Mesothelial cell of epicardium (in vitro differentiated cells): ENCODE results near the gene GPC6. TPM values are rescaled to one million over a fixed set of nuclear protein-coding genes. Genes with fewer than 3 reads are reported as not detected.

ENCODE experiments used
- DNase-seq, 2 experiments: peaks; one replicate each; pipeline ENCODE4 v3.0.0; 2021; ENCODE audit warnings: low spot score in 2 of 2; ENCODE audit not compliant: unreplicated experiment in 2 of 2
- H3K27ac Mint-ChIP-seq: 2 replicates; pipeline ENCODE4 v1.8.0; 2021; ENCODE audit warnings: mixed read lengths
- H3K27me3 Mint-ChIP-seq: 2 replicates; pipeline ENCODE4 v1.8.0; 2021; ENCODE audit warnings: low read depth, mixed read lengths
- H3K36me3 Mint-ChIP-seq: 2 replicates; pipeline ENCODE4 v1.8.0; 2021; ENCODE audit warnings: mixed read lengths
- H3K4me1 Mint-ChIP-seq: 2 replicates; pipeline ENCODE4 v1.8.0; 2021; ENCODE audit warnings: mixed read lengths
- H3K4me3 Mint-ChIP-seq: 2 replicates; pipeline ENCODE4 v1.8.0; 2021; ENCODE audit warnings: mild to moderate bottlenecking, moderate library complexity, mixed read lengths
- H3K9me3 Mint-ChIP-seq: 2 replicates; pipeline ENCODE4 v1.8.0; 2021; ENCODE audit warnings: mixed read lengths
- total RNA-seq: library from RNA; stranded (reverse); gene quantifications from 3 replicates; pipeline ENCODE4 v1.2.1, GENCODE V29; 2021
- TF ChIP-seq, protein P1 (sequence below): fragments of 200-600 bp; sonication (generic); IDR thresholded peaks from one replicate; pipeline ENCODE4 v1.5.0; 2021; ENCODE audit warnings: antibody characterized with exemption; ENCODE audit not compliant: unreplicated experiment

Gene GPC6
- total RNA-seq, 1 donor from 2014 or later, result 112 TPM

DNA sequence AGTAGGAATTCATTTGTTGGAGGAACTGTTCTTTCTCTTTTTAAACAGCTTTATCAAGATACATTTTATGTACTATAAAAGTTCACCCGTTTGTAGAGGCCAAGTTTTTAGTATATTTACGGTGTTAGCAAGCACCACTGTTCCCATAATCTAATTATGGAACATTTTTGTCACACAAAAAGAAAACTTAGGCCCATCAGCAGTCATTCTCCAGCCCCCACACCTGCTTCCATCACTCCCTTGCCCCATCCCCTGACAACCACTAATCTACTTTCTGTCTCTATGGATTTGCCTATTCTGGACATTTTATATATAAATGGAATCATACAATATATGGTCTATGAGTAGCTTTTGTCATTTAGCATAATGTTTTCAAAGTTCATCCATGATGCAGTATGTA is 787.9 kb downstream of the GPC6 start:
- TF ChIP-seq, protein P1, sequence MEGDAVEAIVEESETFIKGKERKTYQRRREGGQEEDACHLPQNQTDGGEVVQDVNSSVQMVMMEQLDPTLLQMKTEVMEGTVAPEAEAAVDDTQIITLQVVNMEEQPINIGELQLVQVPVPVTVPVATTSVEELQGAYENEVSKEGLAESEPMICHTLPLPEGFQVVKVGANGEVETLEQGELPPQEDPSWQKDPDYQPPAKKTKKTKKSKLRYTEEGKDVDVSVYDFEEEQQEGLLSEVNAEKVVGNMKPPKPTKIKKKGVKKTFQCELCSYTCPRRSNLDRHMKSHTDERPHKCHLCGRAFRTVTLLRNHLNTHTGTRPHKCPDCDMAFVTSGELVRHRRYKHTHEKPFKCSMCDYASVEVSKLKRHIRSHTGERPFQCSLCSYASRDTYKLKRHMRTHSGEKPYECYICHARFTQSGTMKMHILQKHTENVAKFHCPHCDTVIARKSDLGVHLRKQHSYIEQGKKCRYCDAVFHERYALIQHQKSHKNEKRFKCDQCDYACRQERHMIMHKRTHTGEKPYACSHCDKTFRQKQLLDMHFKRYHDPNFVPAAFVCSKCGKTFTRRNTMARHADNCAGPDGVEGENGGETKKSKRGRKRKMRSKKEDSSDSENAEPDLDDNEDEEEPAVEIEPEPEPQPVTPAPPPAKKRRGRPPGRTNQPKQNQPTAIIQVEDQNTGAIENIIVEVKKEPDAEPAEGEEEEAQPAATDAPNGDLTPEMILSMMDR, result no peak
- no peak for DNase-seq
- H3K27me3 Mint-ChIP-seq, result no peaks in the 10 kb centered on the region
- no peak overlapping the region for H3K4me3 Mint-ChIP-seq
- H3K27ac Mint-ChIP-seq, result no peak overlapping the region
- peaks cover 25% of the 10 kb centered on the region for H3K9me3 Mint-ChIP-seq
- peaks cover 11% of the 10 kb centered on the region for H3K36me3 Mint-ChIP-seq
- peaks cover 17% of the 10 kb centered on the region for H3K4me1 Mint-ChIP-seq

DNA sequence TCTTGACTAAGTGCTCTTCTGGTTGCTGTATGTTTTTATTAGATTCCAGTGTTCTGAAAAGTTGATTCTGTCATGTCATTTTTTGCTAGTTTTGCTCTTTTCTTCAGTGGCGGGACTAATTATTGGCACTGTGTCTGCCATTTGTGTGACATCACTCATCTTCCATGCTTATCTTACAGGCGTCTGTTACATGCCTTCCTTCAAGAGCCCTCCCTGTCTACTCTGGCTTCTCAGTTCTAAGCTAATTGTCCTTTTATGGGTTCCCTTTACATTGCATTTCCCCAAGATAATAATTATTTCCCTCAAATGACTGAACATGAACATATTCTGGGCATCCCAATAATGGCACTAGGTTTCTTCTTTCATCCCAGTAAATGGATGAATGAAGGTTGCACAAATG is 793.8 kb downstream of the GPC6 start:
- Mint-ChIP-seq H3K4me1 (peaks cover 13% of the 10 kb centered on the region), H3K27me3 (no peaks in the 10 kb centered on the region), H3K27ac (peak overlapping the region; percentile 26), H3K36me3 (peaks cover 7% of the 10 kb centered on the region), H3K9me3 (peaks cover 15% of the 10 kb centered on the region), H3K4me3 (no peak overlapping the region)
- DNase-seq, result no peak
- TF ChIP-seq, protein P1, result no peak

DNA sequence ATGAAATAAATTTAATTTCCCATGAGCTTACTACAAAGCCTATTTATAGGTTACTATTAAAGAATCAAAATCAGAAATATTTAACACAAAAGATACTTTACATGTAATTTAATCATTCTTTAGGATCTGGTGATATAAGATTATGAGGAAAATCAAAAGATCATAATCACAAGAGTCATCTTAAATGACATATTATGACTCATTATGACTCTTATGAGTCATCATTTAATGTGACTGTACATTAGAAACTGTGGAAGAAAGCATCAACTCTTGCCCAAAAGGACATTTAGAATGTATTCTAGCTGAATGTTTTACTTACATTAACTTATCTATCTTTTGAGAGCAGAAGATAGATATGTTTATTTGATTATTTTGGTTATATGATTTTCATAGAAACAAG is 794.2 kb downstream of the GPC6 start:
- DNase-seq, result no peak
- Mint-ChIP-seq H3K27ac (no peak overlapping the region), H3K27me3 (no peaks in the 10 kb centered on the region), H3K4me3 (no peak overlapping the region), H3K36me3 (peaks cover 3% of the 10 kb centered on the region), H3K4me1 (peaks cover 13% of the 10 kb centered on the region), H3K9me3 (peaks cover 11% of the 10 kb centered on the region)
- TF ChIP-seq, protein P1, result no peak

DNA sequence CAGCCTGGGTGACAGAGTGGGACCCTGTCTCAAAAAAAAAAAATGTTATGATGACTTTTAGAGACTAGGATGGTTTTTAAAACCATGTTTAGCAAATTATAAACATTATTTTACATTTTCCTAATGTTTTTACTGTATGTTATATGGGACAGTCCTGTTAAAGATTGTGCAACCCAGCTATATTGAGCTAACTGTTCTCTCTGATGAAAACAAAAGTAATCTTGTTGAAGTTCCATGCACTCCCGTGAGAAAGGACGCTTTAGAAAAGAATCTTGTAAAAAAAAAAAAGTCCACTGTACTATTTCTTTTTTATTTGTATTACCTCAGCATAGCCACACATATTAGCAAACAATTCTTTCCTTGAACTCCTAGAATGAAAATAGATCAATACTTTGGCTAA is 801.6 kb downstream of the GPC6 start:
- DNase-seq, result no peak
- no peaks in the 10 kb centered on the region for H3K27me3 Mint-ChIP-seq
- peaks cover 41% of the 10 kb centered on the region for H3K4me1 Mint-ChIP-seq
- TF ChIP-seq, protein P1, result no peak
- H3K9me3 Mint-ChIP-seq, result no peaks in the 10 kb centered on the region
- no peak overlapping the region for H3K4me3 Mint-ChIP-seq
- peaks cover 6% of the 10 kb centered on the region for H3K36me3 Mint-ChIP-seq
- peak overlapping the region; percentile 34 for H3K27ac Mint-ChIP-seq

DNA sequence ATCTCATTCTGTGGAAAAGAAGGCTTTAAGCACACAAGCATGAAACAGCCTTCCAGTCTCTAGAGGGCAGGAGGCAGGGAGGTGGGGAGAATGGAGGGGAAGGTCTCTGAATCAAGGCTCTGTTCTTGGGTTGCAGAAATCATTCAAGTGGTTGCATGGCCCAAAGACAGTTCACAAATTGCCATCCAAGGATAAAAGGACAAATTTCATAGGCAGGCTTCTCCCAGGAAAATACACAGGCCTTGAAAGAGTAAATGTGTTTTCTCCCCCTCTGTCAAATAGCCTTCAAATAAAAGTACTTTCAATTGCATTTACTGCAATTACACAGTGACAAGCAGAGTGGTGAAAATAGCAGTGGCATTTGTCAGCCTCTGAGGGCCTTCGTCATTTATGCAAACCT is 802.0 kb downstream of the GPC6 start:
- no peak overlapping the region for H3K4me3 Mint-ChIP-seq
- H3K9me3 Mint-ChIP-seq, result no peaks in the 10 kb centered on the region
- peaks cover 45% of the 10 kb centered on the region for H3K4me1 Mint-ChIP-seq
- H3K27me3 Mint-ChIP-seq, result no peaks in the 10 kb centered on the region
- DNase-seq, result no peak
- TF ChIP-seq, protein P1, result no peak
- peaks cover 6% of the 10 kb centered on the region for H3K36me3 Mint-ChIP-seq
- peak overlapping the region; percentile 34 for H3K27ac Mint-ChIP-seq
